Stimulated activated CD4-positive, alpha-beta T cell treated with anti-CD3 and anti-CD28 coated beads, Interleukin-4, amount 100 ng/mL, for 1 hour (primary cell): Measurements from ENCODE around the gene PSD.
A peak's percentile ranks its signal among the peaks of the same experiment; 100 is the strongest.

Experiments
- DNase-seq: peaks from one replicate; pipeline ENCODE4 v3.0.0-alpha.2; 2020

PSD gene

DNA sequence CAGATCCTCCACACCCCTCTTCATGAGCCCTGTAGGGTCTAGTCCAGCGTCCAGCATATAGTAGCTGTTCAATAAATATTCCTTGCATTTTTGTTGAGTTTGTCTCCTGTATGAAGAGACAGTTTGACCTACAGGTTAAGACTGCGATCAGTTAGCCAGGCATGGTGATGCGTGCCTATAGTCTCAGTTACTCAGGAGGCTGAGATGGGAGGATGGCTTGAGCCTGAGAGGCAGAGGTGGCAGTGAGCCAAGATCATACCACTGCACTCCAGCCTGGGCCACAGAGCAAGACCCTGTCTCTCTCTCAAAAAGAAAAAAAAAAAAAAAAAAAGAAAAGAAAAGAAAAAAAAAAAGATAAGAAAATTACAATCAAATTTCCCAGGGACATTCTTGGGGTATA lies 18.9 kb upstream of the PSD start:
- DNase-seq, result no peak

DNA sequence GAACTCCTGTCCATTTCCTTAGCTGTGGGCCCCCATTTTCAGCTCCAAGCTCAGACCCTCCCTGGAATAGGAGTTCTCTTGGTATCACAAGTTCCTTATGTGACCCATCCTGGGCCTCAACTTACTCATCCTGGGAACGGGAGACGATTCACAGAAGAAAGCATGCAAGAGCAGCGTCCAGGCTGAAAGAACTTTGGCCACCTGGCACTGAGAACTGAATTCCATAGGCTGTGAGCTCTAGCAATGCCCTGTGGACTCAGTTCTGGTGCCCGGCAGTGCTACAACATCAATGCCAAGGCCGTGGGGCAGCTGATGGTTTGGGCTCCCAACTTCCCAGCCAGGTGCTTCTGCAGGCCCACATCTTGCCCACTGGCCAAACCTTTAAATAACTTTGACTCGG lies 17.7 kb upstream of the PSD start:
- DNase-seq, result no peak

DNA sequence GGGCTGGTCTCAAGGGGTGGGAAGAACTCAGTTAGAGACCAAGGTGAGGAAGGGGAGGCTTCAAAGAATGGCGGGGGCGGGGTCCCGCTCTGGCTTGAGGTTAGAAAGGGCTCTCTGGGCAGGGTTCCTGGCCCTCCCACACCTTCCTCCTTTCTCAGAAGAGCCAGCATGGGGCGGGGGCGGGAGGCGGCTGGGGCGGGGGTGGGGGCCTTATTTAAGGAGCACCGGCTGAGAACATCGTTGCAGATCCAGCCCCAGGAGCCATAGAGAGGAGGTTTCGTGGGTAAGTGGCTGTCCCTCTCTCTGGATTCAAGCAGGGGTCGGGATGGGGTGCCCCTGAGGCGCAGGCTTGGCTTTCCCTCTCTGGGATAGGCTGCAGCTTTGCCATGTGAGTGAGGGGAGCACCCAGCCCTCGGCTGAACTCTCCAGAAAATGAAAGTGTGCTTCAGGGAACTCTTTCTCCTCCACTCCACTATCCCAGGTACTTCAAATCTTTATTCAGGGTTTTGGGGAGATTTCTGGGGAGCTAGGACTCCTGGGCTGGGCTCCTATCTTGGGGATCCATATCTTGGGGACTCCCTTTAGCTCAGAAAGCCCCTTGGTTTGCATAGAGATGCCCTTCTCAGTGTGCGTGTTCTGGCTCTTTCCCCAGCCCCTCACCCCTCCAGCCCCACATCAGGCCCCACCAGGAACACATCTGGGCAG lies 17.1 kb upstream of the PSD start:
- DNase-seq, result peak; percentile 42

GRCh38 chr10:102435133-102435497 lies 16.5 kb upstream of the PSD start:
- no peak for DNase-seq

- DNase-seq, result no peak
Observed at GRCh38 chr10:102434394-102435132, 16.0 kb upstream of the PSD start.

DNA sequence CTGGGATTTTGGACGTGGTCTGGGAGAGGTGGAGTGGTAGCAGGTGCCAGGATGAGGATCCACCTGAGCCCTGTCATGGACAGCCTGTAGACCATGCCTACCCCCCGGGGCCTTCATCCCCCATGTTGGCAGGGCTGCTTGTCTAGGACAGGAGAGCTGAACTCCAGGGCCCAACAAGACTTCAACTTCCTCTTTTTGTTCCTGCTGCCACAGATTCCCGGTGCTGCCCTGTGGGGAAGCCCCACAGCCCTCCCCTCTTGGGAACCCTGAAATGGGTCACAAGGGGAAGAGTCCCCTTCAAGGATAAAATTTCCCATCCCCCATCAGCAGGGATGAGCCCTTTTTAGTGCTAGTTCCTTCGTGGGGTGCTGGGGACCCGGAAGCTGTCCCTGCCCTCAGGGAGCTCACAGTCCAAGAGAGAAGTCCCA lies 15.0 kb upstream of the PSD start:
- no peak for DNase-seq

DNA sequence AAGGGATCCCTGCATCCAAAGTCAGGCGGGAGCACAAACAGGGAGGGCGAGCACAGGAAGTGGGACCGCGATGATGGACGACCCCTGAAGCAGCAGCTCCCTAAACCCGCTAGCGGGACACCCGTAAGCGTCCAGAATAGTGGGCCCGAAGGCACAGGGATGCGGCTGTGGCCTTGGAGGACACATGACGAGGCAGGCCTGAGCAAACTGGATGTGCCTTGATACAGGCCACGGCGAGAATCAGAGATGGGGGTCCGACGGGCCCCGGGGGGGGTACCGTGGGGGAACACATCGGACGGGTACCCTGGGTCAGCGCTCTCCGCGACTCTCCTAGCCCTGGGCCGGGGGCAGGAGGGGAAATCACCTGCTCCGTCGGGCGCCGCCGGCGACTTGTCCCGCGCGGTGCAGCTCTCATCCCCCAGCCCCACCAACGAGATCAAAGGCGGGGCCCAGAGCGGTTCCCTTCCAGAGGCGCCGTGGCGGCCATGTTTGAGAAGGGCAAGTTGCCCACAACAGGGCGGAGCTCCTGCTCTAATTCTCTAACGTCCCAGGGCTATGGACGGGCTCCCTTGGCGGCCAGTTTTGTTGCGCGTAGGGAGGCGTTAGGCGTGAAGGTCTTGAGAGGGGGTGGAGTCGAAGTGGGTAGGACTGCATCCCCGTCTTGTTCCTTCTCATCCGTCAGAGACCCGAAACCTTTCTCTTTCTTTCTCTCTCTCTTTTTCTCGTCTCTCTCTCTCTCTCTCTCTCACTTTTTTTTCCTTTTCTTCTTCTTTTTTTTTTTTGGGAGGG lies 13.8 kb upstream of the PSD start, which contains the start of gene CUEDC2:
Gene CUEDC2, minus strand, starts transcription at position 413 of the 789 bp plus-strand sequence. CDS start 7,386 bp downstream, outside the sequence.
- peak; percentile 97 for DNase-seq

- no peak for DNase-seq
Observed at GRCh38 chr10:102431452-102432124, 13.0 kb upstream of the PSD start.

- DNase-seq, result no peak
Observed at GRCh38 chr10:102429468-102429867, 10.9 kb upstream of the PSD start.

DNA sequence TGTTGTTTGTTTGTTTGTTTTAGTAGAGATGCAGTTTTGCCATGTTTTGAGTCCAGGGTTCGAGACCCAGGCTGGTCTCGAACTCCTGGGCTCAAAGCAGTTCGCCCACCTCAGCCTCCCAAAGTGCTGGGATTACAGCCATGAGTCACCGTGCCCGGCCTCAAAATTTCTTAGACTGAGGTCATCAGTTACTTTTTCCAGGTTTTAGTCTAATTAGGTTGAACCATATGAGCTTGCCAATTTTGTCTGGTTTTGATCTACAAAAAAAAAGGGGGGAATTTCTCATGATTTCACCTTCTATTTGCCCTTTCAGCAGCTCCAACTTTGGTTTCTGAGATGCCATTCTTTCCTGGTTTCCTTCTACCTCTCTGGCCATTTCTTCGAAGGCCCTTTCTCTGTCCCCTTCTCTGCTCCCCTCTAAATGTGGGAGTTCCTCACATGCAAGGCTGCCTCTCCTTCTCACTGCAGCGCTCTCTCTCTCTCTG lies 8.3 kb upstream of the PSD start:
- no peak for DNase-seq

GRCh38 chr10:102425444-102425843 lies 6.9 kb upstream of the PSD start:
- no peak for DNase-seq

DNA sequence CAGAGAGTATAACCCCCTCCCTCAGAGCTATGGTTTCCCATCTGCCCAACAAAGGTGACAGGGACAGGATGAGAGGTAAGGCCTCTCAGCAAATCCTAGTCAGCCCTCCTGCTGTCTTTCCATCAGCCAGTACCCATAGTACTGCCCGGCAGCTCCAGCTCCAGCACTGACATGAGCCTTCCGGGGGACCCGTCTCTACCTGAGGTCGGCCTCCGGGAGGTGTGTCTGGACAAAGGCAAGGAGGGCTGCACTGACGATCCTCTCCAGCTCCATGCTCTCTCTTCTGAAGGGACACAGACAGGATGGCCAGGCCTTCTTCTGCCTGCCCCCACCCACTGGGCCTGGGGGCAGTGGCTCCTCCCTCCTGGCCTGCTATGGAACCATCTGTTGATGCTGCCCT lies 6.3 kb upstream of the PSD start:
- DNase-seq, result no peak

DNA sequence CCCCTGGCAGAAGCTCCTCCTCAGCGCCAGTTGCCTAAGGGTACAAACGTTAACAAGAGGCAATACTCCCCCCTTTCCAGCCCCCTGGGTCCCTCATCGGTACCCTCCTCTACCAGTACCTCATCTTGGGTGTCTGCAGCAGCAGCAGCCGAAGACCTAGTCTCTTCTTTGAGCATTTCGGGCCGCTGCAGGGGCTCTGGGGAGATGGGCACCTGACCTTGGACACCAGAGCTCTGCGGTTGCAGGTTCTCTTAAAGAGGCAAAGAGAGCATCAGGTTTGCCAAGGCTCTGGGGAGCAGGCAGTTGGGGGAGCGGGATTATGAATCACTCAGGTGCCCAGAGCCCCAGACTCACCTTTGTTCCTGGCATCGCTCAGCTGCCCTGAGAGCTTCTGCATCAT lies 5.6 kb upstream of the PSD start:
- DNase-seq, result no peak

DNA sequence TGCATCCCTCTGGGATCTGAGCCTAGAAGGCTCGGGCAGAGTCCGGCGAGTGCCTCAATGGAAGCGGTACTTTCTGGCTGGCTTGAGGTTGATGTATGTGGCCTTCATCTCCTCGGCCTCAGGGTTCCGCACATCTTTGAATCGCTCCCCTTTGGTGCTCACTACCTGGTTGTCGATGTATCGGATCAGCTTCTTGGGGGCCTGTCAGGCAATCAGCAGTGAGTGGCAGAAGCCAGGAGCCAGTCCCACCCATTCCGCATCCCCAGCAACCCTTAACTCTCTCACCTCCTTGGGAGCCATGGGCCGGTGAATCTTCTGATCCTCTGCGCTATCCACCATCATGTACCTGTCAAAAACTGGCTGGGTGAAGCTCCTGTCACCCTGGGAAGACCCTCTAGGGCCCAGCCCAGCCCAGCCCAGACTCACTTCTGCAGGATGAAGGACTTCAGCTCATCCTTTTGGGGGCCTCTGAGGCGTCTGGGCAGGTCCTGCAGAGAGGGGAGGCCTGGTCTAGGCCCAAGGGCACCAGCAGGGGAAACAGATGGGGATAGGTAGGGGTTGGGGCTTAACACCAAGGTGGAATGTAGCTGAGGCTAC lies 4.9 kb upstream of the PSD start:
- no peak for DNase-seq

DNA sequence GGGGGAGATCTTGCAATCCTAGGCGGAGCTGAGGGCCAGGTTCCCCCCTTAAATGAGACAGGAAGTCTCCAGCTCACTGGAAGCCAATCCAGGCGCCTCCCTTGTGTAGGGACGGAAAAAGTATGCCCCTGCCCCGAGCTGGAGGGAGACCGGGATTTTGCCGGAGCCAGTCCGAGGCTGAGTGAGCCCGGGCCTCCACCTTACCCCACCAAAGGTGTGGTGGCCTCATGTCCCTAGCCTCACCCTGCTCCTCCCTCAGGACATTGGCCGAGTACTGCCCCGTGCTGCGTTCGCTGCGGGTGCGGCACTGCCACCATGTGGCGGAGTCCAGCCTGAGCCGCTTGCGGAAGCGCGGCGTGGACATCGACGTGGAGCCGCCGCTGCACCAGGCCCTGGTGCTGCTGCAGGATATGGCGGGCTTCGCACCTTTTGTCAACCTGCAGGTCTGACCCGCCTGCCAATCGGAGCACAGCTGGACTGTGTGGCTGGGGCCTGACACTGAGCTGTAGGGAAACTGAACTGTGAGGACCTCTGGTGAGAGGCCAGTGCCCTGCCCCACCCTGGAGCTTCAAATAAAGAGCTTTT lies 4.1 kb upstream of the PSD start:
- DNase-seq, result peak; percentile 57

DNA sequence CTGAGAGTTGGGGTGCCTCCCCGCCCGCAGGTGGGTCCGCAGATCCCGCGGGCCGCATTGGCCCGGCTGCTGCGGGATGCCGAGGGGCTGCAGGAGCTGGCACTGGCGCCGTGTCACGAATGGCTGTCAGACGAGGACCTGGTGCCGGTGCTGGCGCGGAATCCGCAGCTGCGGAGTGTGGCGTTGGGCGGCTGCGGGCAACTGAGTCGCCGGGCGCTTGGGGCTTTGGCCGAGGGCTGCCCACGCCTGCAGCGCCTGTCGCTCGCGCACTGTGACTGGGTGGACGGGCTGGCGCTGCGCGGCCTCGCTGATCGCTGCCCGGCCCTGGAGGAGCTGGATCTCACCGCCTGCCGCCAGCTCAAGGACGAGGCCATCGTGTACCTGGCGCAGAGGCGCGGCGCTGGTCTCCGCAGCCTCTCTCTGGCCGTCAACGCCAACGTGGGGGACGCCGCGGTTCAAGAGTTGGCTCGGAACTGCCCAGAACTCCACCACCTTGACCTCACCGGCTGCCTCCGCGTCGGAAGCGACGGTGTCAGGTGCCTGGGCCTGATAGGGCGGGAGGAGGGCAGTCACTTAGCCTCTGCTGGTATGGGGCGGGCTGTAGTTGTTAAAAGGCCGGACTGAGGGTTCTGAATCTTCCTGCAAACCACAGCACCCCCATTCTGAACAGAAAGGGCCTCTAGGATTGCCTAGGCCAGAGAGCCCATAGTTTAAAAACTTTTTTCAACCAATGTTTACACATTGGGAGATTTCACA lies 3.4 kb upstream of the PSD start:
- no peak for DNase-seq

- no peak for DNase-seq
Observed at GRCh38 chr10:102421507-102421756, 2.8 kb upstream of the PSD start.

GRCh38 chr10:102420714-102421506 lies 2.3 kb upstream of the PSD start, which contains the start of gene FBXL15:
Gene FBXL15, plus strand, starts transcription at chr10:102420836. Its CDS starts 294 bp downstream, at chr10:102421130.
- peak; percentile 92 for DNase-seq

DNA sequence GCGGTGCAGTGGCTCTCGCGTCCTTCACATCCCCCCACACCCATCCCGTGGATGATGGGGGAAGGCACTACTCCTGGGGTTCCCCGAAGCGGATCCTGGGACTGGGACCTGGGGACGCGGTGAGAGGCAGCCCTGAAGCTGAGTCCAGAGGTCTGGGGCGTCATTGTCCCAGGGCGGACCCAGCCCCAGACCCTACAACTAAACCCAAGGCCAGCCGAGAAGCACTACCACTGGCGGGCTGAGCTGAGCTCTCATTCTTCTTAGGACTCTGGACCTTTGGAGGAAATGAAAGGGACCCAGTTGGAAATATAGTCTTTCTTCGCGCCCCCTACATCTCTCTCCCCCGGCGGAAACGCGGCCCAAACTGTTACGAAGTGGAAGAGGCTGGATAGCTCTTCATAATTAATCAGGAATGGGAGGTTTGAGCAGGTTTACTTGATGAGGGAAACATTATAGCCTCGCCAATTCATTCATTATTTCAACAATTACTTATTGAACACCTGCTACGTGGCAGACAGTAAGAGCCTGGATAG lies 1.7 kb upstream of the PSD start:
- DNase-seq, result no peak
